Type B pancreatic cell (in vitro differentiated cells): ENCODE data around the gene HUWE1. TPM values are rescaled to one million over a fixed set of nuclear protein-coding genes. Genes with fewer than 3 reads are reported as not detected.

ENCODE experiments used
- DNase-seq: peaks from one replicate; pipeline ENCODE4 v3.0.0; 2021; ENCODE audit warnings: mixed read lengths; ENCODE audit not compliant: unreplicated experiment; ENCODE audit errors: extremely low spot score
- H3K27ac Mint-ChIP-seq: 2 replicates; pipeline ENCODE4 v1.8.0; 2021; ENCODE audit warnings: mild to moderate bottlenecking, mixed read lengths
- H3K27me3 Mint-ChIP-seq: 2 replicates; pipeline ENCODE4 v1.8.0; 2021; ENCODE audit warnings: mixed read lengths
- H3K36me3 Mint-ChIP-seq: 2 replicates; pipeline ENCODE4 v1.8.0; 2021; ENCODE audit warnings: mixed read lengths
- H3K4me1 Mint-ChIP-seq: one replicate; pipeline ENCODE4 v1.8.0; 2021; ENCODE audit warnings: mixed read lengths; ENCODE audit not compliant: unreplicated experiment
- H3K4me3 Mint-ChIP-seq: 2 replicates; pipeline ENCODE4 v1.8.0; 2021; ENCODE audit warnings: mild to moderate bottlenecking, mixed read lengths
- H3K9me3 Mint-ChIP-seq: 2 replicates; pipeline ENCODE4 v1.8.0; 2021; ENCODE audit warnings: mixed read lengths
- total RNA-seq: library from RNA; stranded (reverse); gene quantifications from 2 replicates; pipeline ENCODE4 v1.2.1, GENCODE V29; 2021; ENCODE audit warnings: low replicate concordance
- TF ChIP-seq, protein P1 (sequence below): fragments of 200-600 bp; sonication (generic); conservative IDR thresholded peaks from 2 replicates; pipeline ENCODE4 v1.5.0; 2021; ENCODE audit warnings: antibody characterized with exemption, mild to moderate bottlenecking

HUWE1 gene
- total RNA-seq, 1 donor from 2014 or later = 205 TPM

- peaks cover 3% of the 10 kb centered on the region for H3K4me1 Mint-ChIP-seq
- TF ChIP-seq, protein P1, sequence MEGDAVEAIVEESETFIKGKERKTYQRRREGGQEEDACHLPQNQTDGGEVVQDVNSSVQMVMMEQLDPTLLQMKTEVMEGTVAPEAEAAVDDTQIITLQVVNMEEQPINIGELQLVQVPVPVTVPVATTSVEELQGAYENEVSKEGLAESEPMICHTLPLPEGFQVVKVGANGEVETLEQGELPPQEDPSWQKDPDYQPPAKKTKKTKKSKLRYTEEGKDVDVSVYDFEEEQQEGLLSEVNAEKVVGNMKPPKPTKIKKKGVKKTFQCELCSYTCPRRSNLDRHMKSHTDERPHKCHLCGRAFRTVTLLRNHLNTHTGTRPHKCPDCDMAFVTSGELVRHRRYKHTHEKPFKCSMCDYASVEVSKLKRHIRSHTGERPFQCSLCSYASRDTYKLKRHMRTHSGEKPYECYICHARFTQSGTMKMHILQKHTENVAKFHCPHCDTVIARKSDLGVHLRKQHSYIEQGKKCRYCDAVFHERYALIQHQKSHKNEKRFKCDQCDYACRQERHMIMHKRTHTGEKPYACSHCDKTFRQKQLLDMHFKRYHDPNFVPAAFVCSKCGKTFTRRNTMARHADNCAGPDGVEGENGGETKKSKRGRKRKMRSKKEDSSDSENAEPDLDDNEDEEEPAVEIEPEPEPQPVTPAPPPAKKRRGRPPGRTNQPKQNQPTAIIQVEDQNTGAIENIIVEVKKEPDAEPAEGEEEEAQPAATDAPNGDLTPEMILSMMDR = no peak
- DNase-seq = no peak
- no peak overlapping the region for H3K27ac Mint-ChIP-seq
- H3K36me3 Mint-ChIP-seq = peaks cover 8% of the 10 kb centered on the region
- no peak overlapping the region for H3K4me3 Mint-ChIP-seq
- H3K27me3 Mint-ChIP-seq = no peaks in the 10 kb centered on the region
- no peaks in the 10 kb centered on the region for H3K9me3 Mint-ChIP-seq
Observed at GRCh38 chrX:53677286-53677685, 9.2 kb downstream of the HUWE1 start.

DNA sequence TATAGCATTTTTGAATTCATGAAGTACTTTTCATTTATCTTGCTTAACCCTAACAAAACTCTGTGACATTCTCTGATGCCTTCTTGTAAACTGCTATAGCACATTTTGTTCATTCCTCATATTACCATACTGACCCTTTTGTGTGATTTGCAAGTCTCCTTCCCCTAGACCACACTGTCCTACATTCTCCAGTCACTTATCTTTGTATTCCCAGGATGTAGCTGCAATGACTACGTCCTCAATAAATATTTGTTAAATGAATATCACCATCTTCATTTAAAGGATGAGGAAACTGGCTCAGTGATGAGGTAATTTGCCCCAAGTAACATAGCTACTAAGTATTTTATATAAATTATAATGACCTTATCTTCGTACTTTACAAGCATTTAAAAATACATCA, 11.9 kb downstream of the HUWE1 start:
- no peak for DNase-seq
- TF ChIP-seq, protein P1 = no peak
- no peaks in the 10 kb centered on the region for H3K9me3 Mint-ChIP-seq
- H3K4me1 Mint-ChIP-seq = peaks cover 3% of the 10 kb centered on the region
- no peak overlapping the region for H3K27ac Mint-ChIP-seq
- H3K36me3 Mint-ChIP-seq = peaks cover 9% of the 10 kb centered on the region
- no peaks in the 10 kb centered on the region for H3K27me3 Mint-ChIP-seq
- no peak overlapping the region for H3K4me3 Mint-ChIP-seq

DNA sequence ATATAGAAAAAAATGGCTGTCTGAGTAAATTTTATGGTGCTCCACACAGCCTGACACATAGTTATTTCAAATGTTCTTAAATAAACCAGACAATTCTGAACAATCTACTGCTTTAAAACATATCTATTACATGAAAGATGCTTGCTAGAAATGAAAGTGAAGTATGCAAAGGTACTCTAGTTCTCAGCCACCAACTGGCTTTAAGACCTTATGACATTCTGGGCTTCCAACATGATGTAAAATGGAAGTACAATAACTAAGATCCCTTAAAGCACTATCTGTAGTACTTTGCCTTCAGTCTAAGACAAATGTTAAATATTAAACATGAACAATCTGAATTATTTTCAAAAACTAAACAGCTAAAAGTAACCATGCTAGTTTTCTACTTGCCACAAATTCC, 17.3 kb downstream of the HUWE1 start:
- Mint-ChIP-seq H3K4me3 (no peak overlapping the region), H3K9me3 (no peaks in the 10 kb centered on the region), H3K36me3 (peaks cover 4% of the 10 kb centered on the region), H3K27ac (no peak overlapping the region), H3K27me3 (no peaks in the 10 kb centered on the region), H3K4me1 (no peaks in the 10 kb centered on the region)
- DNase-seq = no peak
- TF ChIP-seq, protein P1 = no peak

DNA sequence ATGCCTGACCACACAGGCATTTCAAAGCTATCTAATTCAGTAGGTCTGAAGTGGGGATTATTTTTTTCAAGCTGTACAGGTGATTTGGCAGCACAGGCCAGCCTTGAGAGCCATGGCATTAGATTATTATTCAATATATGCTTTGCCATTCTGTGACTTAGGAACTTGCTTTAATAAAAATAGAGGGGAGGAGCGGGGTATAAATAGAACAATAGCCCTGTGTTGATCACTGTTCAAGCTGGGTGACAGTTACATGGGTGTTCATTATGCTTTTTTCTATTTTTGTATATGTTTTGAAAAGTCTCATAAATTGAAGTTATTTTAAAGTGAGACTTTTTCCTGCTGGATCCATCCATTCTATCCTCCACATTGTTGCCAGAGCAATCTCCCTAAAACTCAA, 20.3 kb downstream of the HUWE1 start:
- no peaks in the 10 kb centered on the region for H3K27me3 Mint-ChIP-seq
- H3K4me3 Mint-ChIP-seq = no peak overlapping the region
- no peak overlapping the region for H3K27ac Mint-ChIP-seq
- peaks cover 8% of the 10 kb centered on the region for H3K36me3 Mint-ChIP-seq
- TF ChIP-seq, protein P1 = no peak
- DNase-seq = no peak
- H3K9me3 Mint-ChIP-seq = no peaks in the 10 kb centered on the region
- H3K4me1 Mint-ChIP-seq = no peaks in the 10 kb centered on the region

- H3K4me3 Mint-ChIP-seq = no peak overlapping the region
- peaks cover 21% of the 10 kb centered on the region for H3K36me3 Mint-ChIP-seq
- H3K27ac Mint-ChIP-seq = no peak overlapping the region
- peaks cover 4% of the 10 kb centered on the region for H3K9me3 Mint-ChIP-seq
- DNase-seq = no peak
- H3K27me3 Mint-ChIP-seq = no peaks in the 10 kb centered on the region
- no peaks in the 10 kb centered on the region for H3K4me1 Mint-ChIP-seq
- TF ChIP-seq, protein P1 = no peak
Observed at GRCh38 chrX:53660004-53660403, 26.5 kb downstream of the HUWE1 start.

DNA sequence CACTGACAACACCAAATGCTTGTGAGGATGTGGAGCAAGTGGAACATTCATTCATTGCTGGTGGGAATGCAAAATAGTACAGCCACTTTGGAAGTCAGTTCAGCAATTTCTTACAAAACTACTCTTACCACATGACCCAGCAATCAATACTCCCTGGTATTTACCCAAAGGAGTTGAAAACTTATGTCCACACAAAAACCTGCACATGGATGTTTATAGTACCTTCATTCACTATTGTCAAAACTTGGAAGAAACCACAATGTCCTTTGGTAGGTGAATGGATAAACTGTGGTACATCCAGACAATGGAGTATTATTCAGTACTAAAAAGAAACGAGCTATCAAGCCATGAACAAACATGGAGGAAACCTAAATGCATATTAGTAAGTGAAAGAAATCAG, 27.5 kb downstream of the HUWE1 start:
- Mint-ChIP-seq H3K27ac (no peak overlapping the region), H3K4me3 (no peak overlapping the region), H3K36me3 (peaks cover 21% of the 10 kb centered on the region), H3K9me3 (peaks cover 4% of the 10 kb centered on the region), H3K27me3 (no peaks in the 10 kb centered on the region), H3K4me1 (no peaks in the 10 kb centered on the region)
- TF ChIP-seq, protein P1 = no peak
- no peak for DNase-seq
